Stomach (tissue), 9 donors: ENCODE measurements around the gene UGT2B17. TPM values are rescaled to one million over a fixed set of nuclear protein-coding genes. Genes with fewer than 3 reads are reported as not detected.
"Not testable (repeated sequence)": the region's sequence is repeated elsewhere in the genome, so short reads cannot be mapped to it uniquely, and the experiment has no call there.

Experiments used
- DNase-seq, 2 donors: peaks; one replicate each; pipeline versions ENCODE4 v3.0.0 to v3.0.0-alpha.2; 2013 to 2019
- H3K27ac ChIP-seq, 5 donors: fragments of 200-600 bp in 4 of 5; sonication (generic) in 4 of 5; one replicate each; pipeline ENCODE4 v1.5.1; 2013 to 2019; ENCODE audit warnings: mild to moderate bottlenecking in 1 of 5, moderate library complexity in 1 of 5
- H3K27me3 ChIP-seq, 3 donors: fragments of 200-600 bp; sonication (generic); one replicate each; pipeline ENCODE4 v1.5.1; 2017 to 2019; ENCODE audit warnings: mixed run types in 1 of 3
- H3K36me3 ChIP-seq, 4 donors: fragments of 200-600 bp; sonication (generic); 1 replicate in 3 of 4; 2 replicates in 1 of 4; pipeline ENCODE4 v1.5.1; 2016 to 2019
- H3K4me1 ChIP-seq, 4 donors: fragments of 200-600 bp; sonication (generic); one replicate each; pipeline ENCODE4 v1.5.1; 2016 to 2019
- H3K4me3 ChIP-seq, 4 donors: fragments of 200-600 bp; sonication (generic) in 3 of 4; one replicate each; pipeline ENCODE4 v1.5.1; 2016 to 2019; ENCODE audit warnings: mild to moderate bottlenecking in 1 of 4
- H3K9me3 ChIP-seq, 4 donors: fragments of 200-600 bp; sonication (generic); one replicate each; pipeline ENCODE4 v1.5.1; 2016 to 2019
- CTCF ChIP-seq, 7 experiments: fragments of 450-650 bp in 4 of 7; fragments of 200-600 bp in 3 of 7; sonication (generic) in 3 of 7; IDR thresholded peaks; one replicate each; pipeline ENCODE4 v1.5.1; 2016 to 2019; ENCODE audit warnings: antibody characterized with exemption in 7 of 7, control low read depth in 2 of 7, mild to moderate bottlenecking in 1 of 7
- EP300 ChIP-seq: sonication (generic); formaldehyde crosslinking; IDR thresholded peaks from one replicate; pipeline ENCODE4 v1.6.1; 2017; ENCODE audit warnings: antibody characterized with exemption
- POLR2A ChIP-seq, 4 donors: fragments of 450-650 bp; IDR thresholded peaks; one replicate each; pipeline ENCODE4 v1.6.1; 2016; ENCODE audit warnings: antibody characterized with exemption in 4 of 4, control low read depth in 2 of 4, mild to moderate bottlenecking in 1 of 4, moderate library complexity in 1 of 4
- POLR2AphosphoS5 ChIP-seq, 3 donors: sonication (generic); formaldehyde crosslinking; IDR thresholded peaks; one replicate each; pipeline ENCODE4 v1.6.1; 2016; ENCODE audit warnings: antibody characterized with exemption in 3 of 3
- WGBS, 5 donors: extraction: QIAGEN DNeasy Blood & Tissue Kit in 3 of 5; methylation state at CpG; one replicate each; pipeline versions ENCODE4 v1.1.5 to v1.1.7; 2013 to 2018; 5-methylcytosine and 5-hydroxymethylcytosine counted together
- intact Hi-C: fragments of 100-400 bp; cut with DNase I; formaldehyde crosslinking; loops from one replicate; pipeline ENCODE4 v1.15.1; 2023; ENCODE audit warnings: low total_unique reads
- polyA plus RNA-seq, 3 donors: library from polyadenylated mRNA; stranded (reverse); fragments of 200-250 nt; gene quantifications; one replicate each; pipeline ENCODE4 v1.2.3, GENCODE V29; 2013
- total RNA-seq, 5 donors: library from RNA; depleted of rRNA; stranded (reverse); fragments of >200 nt; gene quantifications; one replicate each; pipeline versions ENCODE4 v1.1.0 to v1.2.3, GENCODE V29; 2014 to 2016
- donor health status: healthy with polysubstance abuse.
- donor health status: Bipolar disorder and iron deficiency.
- donor health status: healthy.

UGT2B17 gene
- total and polyA plus RNA-seq, 8 donors = 0.40 TPM; not detected in 7

- H3K27me3 ChIP-seq = no peaks in the 10 kb centered on the region
- H3K9me3 ChIP-seq = no peaks in the 10 kb centered on the region
- WGBS, 5 donors = 86 to 95% (median 87%) methylated on average over 1 of the region's 1 CpG; no CpG with 5 or more reads in 2 of the 5 donors
- no peaks in the 10 kb centered on the region for H3K36me3 ChIP-seq
- no peak overlapping the region for H3K4me3 ChIP-seq
- intact Hi-C loops = no loop called here
- TF ChIP-seq EP300 = no peak
- TF ChIP-seq POLR2AphosphoS5 (IDR thresholded peaks at IDR 0.05) = no peak
- TF ChIP-seq CTCF (IDR thresholded peaks at IDR 0.05) = no peak
- TF ChIP-seq POLR2A (IDR thresholded peaks at IDR 0.05) = no peak
- no peak for DNase-seq
- H3K27ac ChIP-seq = no peak overlapping the region
- H3K4me1 ChIP-seq = no peaks in the 10 kb centered on the region
These were observed 1.0 kb downstream of the UGT2B17 start for GRCh38 chr4:68575081-68575480.

DNA sequence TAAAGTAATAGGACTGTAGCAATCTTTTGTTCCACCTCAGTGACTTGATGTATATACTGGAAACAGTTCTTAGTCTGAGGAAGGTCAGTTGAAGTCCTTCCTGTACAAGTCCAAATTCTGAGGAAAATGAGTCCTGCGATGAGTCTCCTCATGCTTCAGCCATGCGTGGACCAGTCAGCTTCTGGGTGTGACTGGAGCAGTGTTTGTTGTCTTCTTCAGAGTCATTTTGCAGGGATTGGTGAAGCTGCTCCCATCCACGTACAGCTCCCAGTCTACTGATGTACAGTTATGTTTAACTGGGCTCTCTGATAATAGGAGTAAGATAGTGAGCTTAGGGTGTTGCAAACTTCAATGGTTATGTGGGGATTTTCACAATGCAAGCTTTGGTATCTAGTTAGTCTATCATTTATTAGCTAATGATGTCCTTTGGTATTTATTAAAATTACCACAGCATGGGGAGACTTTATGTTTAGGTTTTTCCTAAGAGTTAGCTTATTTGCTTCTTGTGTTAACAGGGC, 3.4 kb downstream of the UGT2B17 start:
- H3K9me3 ChIP-seq = no peaks in the 10 kb centered on the region
- no peaks in the 10 kb centered on the region for H3K4me1 ChIP-seq
- no peak for DNase-seq
- H3K36me3 ChIP-seq = no peaks in the 10 kb centered on the region
- intact Hi-C loops = no loop called here
- H3K4me3 ChIP-seq = no peak overlapping the region
- TF ChIP-seq POLR2AphosphoS5 (IDR thresholded peaks at IDR 0.05) (no peak), POLR2A (IDR thresholded peaks at IDR 0.05) (no peak), CTCF (IDR thresholded peaks at IDR 0.05) (no peak), EP300 (no peak)
- H3K27ac ChIP-seq = no peak overlapping the region
- 71 to 83% (median 80%) methylated on average over 3 of the region's 3 CpGs; no CpG with 5 or more reads in 2 of the 5 donors for WGBS, 5 donors
- H3K27me3 ChIP-seq = no peaks in the 10 kb centered on the region

GRCh38 chr4:68570122-68570507, 6.0 kb downstream of the UGT2B17 start:
- no peak for DNase-seq
- no peaks in the 10 kb centered on the region for H3K27me3 ChIP-seq
- WGBS, 5 donors = 83 to 86% (median 84%) methylated on average over 4 of the region's 4 CpGs; no CpG with 5 or more reads in 2 of the 5 donors
- no peak overlapping the region for H3K4me3 ChIP-seq
- no peaks in the 10 kb centered on the region for H3K36me3 ChIP-seq
- H3K9me3 ChIP-seq = no peaks in the 10 kb centered on the region
- intact Hi-C loops = no loop called here
- no peak for TF ChIP-seq POLR2AphosphoS5 (IDR thresholded peaks at IDR 0.05)
- TF ChIP-seq POLR2A (IDR thresholded peaks at IDR 0.05) = no peak
- no peak for TF ChIP-seq EP300
- TF ChIP-seq CTCF (IDR thresholded peaks at IDR 0.05) = no peak
- no peaks in the 10 kb centered on the region for H3K4me1 ChIP-seq
- no peak overlapping the region for H3K27ac ChIP-seq

GRCh38 chr4:68569466-68570121, 6.5 kb downstream of the UGT2B17 start:
- H3K36me3 ChIP-seq = no peaks in the 10 kb centered on the region
- TF ChIP-seq POLR2A (IDR thresholded peaks at IDR 0.05) (no peak), CTCF (IDR thresholded peaks at IDR 0.05) (no peak), POLR2AphosphoS5 (IDR thresholded peaks at IDR 0.05) (no peak), EP300 (no peak)
- H3K4me1 ChIP-seq = no peaks in the 10 kb centered on the region
- no peak overlapping the region for H3K27ac ChIP-seq
- intact Hi-C loops = no loop called here
- no peaks in the 10 kb centered on the region for H3K9me3 ChIP-seq
- 87 to 97% (median 88%) methylated on average over 7 of the region's 7 CpGs; no CpG with 5 or more reads in 2 of the 5 donors for WGBS, 5 donors
- H3K27me3 ChIP-seq = no peaks in the 10 kb centered on the region
- H3K4me3 ChIP-seq = no peak overlapping the region
- no peak for DNase-seq

DNA sequence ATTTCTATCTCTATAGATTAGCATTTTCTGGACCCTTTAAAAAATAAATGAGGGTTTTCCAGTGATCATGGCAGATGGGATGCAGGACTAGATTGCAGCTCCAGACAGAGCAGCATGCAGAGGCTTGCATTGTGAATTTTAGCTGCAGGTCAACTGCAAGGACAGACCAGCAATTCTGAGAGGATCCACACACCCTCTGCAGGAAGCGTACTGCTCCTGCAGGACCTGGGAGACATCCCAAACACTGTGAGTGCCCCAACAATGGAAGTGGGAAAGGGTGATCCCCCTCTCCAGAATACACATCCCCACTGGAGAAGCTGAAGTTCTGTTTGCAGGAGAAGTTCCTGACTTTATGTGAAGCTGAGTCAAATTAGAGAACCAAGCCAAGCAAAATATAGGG, 7.1 kb downstream of the UGT2B17 start:
- intact Hi-C loops, H3K4me3 ChIP-seq, H3K27ac ChIP-seq, H3K4me1 ChIP-seq, H3K9me3 ChIP-seq, H3K27me3 ChIP-seq, DNase-seq, H3K36me3 ChIP-seq: not testable (repeated sequence)
- 55 to 100% (median 80%) methylated on average over 1 of the region's 1 CpG; no CpG with 5 or more reads in 1 of the 5 donors for WGBS, 5 donors

- H3K27ac ChIP-seq, H3K27me3 ChIP-seq, H3K9me3 ChIP-seq, H3K4me3 ChIP-seq, DNase-seq, intact Hi-C loops, H3K36me3 ChIP-seq, H3K4me1 ChIP-seq: not testable (repeated sequence)
- WGBS, 5 donors = 36 to 48% (median 39%) methylated on average over 4 of the region's 4 CpGs; no CpG with 5 or more reads in 2 of the 5 donors
These were observed 7.6 kb downstream of the UGT2B17 start for GRCh38 chr4:68568535-68568934.

DNA sequence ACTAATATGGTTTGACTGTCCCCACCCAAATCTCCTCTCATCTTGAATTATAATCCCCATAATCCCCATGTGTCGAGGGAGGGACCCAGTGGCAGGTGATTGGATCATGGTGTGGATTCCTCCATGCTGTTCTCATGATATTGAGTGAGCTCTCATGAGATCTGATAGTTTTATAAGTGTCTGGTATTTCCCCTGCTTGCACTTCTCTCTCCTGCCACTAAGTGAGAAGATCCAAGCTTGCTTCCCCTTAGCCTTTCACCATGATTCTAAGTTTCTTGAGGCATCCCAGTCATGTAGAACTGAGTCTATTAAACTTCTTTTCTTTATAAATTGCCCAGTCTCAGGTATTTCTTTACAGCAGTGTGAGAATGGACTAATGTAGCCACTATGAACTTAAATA, 9.8 kb downstream of the UGT2B17 start:
- H3K9me3 ChIP-seq, DNase-seq, H3K4me1 ChIP-seq, intact Hi-C loops, H3K27me3 ChIP-seq, H3K4me3 ChIP-seq, H3K36me3 ChIP-seq, H3K27ac ChIP-seq: not testable (repeated sequence)
- 69 to 87% (median 82%) methylated on average over 1 of the region's 1 CpG; no CpG with 5 or more reads in 2 of the 5 donors for WGBS, 5 donors
